Smooth muscle cell (in vitro differentiated cells): ENCODE measurements around the gene SEC24D. TPM values are rescaled to one million over a fixed set of nuclear protein-coding genes. Genes with fewer than 3 reads are reported as not detected.

ENCODE experiments used
- DNase-seq: peaks from one replicate; lab custom pipeline; 2025; ENCODE audit not compliant: unreplicated experiment; lab: John Stamatoyannopoulos, UW
- H2AFZ ChIP-seq: fragments of 200-600 bp; sonication (generic); 2 replicates; pipeline ENCODE4 v1.6.0; 2016; ENCODE audit warnings: antibody characterized with exemption, low read depth, mild to moderate bottlenecking
- H3F3A ChIP-seq: fragments of 200-600 bp; sonication (generic); 2 replicates; pipeline ENCODE4 v1.6.0; 2017; ENCODE audit warnings: antibody characterized with exemption, low read depth
- H3K27ac ChIP-seq: fragments of 200-600 bp; sonication (generic); 2 replicates; pipeline ENCODE4 v1.5.1; 2016; ENCODE audit warnings: low read depth, mild to moderate bottlenecking
- H3K27me3 ChIP-seq: fragments of 200-600 bp; sonication (generic); 2 replicates; pipeline ENCODE4 v1.6.1; 2016; ENCODE audit warnings: low read depth, mild to moderate bottlenecking
- H3K36me3 ChIP-seq: fragments of 200-600 bp; sonication (generic); 2 replicates; pipeline ENCODE4 v1.5.1; 2016; ENCODE audit warnings: low read depth
- H3K4me1 ChIP-seq: fragments of 200-600 bp; sonication (generic); 2 replicates; pipeline ENCODE4 v1.5.1; 2016; ENCODE audit warnings: low read depth
- H3K4me2 ChIP-seq: fragments of 200-600 bp; sonication (generic); 2 replicates; pipeline ENCODE4 v1.6.0; 2016; ENCODE audit warnings: mild to moderate bottlenecking
- H3K4me3 ChIP-seq: fragments of 200-600 bp; sonication (generic); 2 replicates; pipeline ENCODE4 v1.5.1; 2016; ENCODE audit warnings: mild to moderate bottlenecking
- H3K79me2 ChIP-seq: fragments of 200-600 bp; sonication (generic); 2 replicates; pipeline ENCODE4 v1.6.0; 2016; ENCODE audit warnings: low read depth, mild to moderate bottlenecking
- H3K9ac ChIP-seq: fragments of 200-600 bp; sonication (generic); 2 replicates; pipeline ENCODE4 v1.6.0; 2016; ENCODE audit warnings: low read depth
- H3K9me3 ChIP-seq: fragments of 200-600 bp; sonication (generic); replicated peaks from 2 replicates; pipeline ENCODE4 v1.5.1; 2016; ENCODE audit warnings: low read depth
- H4K20me1 ChIP-seq: fragments of 200-600 bp; sonication (generic); 2 replicates; pipeline ENCODE4 v1.6.0; 2016; ENCODE audit warnings: low read depth
- CTCF ChIP-seq: fragments of 200-600 bp; sonication (generic); IDR thresholded peaks from 2 replicates; pipeline ENCODE4 v1.5.1; 2017; ENCODE audit warnings: borderline replicate concordance, mild to moderate bottlenecking, antibody characterized with exemption; ENCODE audit not compliant: insufficient read depth, poor library complexity, severe bottlenecking
- WGBS: methylation state at CpG from one replicate; pipeline ENCODE4 v1.1.7; 2016; ENCODE audit warnings: low lambda C conversion rate; 5-methylcytosine and 5-hydroxymethylcytosine counted together
- polyA plus RNA-seq: library from polyadenylated mRNA; unstranded; fragments of >200 nt; fragmentation: Nextera tagmentation; extraction: Ambion mirVana; gene quantifications from 2 replicates; pipeline ENCODE4 v1.2.1, GENCODE V29; 2016
- total RNA-seq: library from RNA; depleted of rRNA; stranded (reverse); fragments of >200 nt; gene quantifications from 2 replicates; pipeline ENCODE4 v1.2.3, GENCODE V29; 2014

Gene SEC24D
- total and polyA plus RNA-seq, 2 experiments from 2014 or later = 163 to 237 TPM

GRCh38 chr4:118872181-118872580 lies 36.3 kb upstream of the SEC24D start:
- Histone ChIP-seq H2AFZ (no peak overlapping the region), H3K36me3 (no peaks in the 10 kb centered on the region), H3K27ac (no peak overlapping the region), H3K4me1 (no peaks in the 10 kb centered on the region), H4K20me1 (no peaks in the 10 kb centered on the region), H3F3A (peaks cover 6% of the 10 kb centered on the region), H3K4me2 (no peak overlapping the region), H3K27me3 (no peaks in the 10 kb centered on the region), H3K79me2 (no peaks in the 10 kb centered on the region), H3K9ac (no peak overlapping the region), H3K4me3 (no peak overlapping the region), H3K9me3 (no peaks in the 10 kb centered on the region)
- TF ChIP-seq CTCF = no peak
- DNase-seq = no peak
- 72% methylated on average over 4 of the region's 4 CpGs for WGBS

GRCh38 chr4:118869808-118870342 lies 33.9 kb upstream of the SEC24D start:
- H3K27ac ChIP-seq = peak overlapping the region; percentile 35
- no peak overlapping the region for H3K4me3 ChIP-seq
- H3K79me2 ChIP-seq = no peaks in the 10 kb centered on the region
- H3K9me3 ChIP-seq = no peaks in the 10 kb centered on the region
- no peak for DNase-seq
- 49% methylated on average over 2 of the region's 2 CpGs for WGBS
- H3K36me3 ChIP-seq = no peaks in the 10 kb centered on the region
- H3K9ac ChIP-seq = no peak overlapping the region
- H4K20me1 ChIP-seq = no peaks in the 10 kb centered on the region
- no peaks in the 10 kb centered on the region for H3K27me3 ChIP-seq
- H2AFZ ChIP-seq = peak overlapping the region; percentile 10
- no peak overlapping the region for H3K4me2 ChIP-seq
- H3F3A ChIP-seq = peaks cover 6% of the 10 kb centered on the region
- H3K4me1 ChIP-seq = peaks cover 5% of the 10 kb centered on the region
- TF ChIP-seq CTCF = no peak

- no peak overlapping the region for H3K4me2 ChIP-seq
- no peak overlapping the region for H3K27ac ChIP-seq
- H3K36me3 ChIP-seq = no peaks in the 10 kb centered on the region
- H3K9ac ChIP-seq = no peak overlapping the region
- H3K79me2 ChIP-seq = no peaks in the 10 kb centered on the region
- H2AFZ ChIP-seq = no peak overlapping the region
- H3F3A ChIP-seq = peaks cover 6% of the 10 kb centered on the region
- H3K9me3 ChIP-seq = no peaks in the 10 kb centered on the region
- no peak overlapping the region for H3K4me3 ChIP-seq
- H3K27me3 ChIP-seq = no peaks in the 10 kb centered on the region
- no peaks in the 10 kb centered on the region for H4K20me1 ChIP-seq
- TF ChIP-seq CTCF = no peak
- H3K4me1 ChIP-seq = peaks cover 6% of the 10 kb centered on the region
- WGBS = 81% methylated on average over 3 of the region's 3 CpGs
- DNase-seq = no peak
Observed at GRCh38 chr4:118867311-118868067, 31.6 kb upstream of the SEC24D start.
